Breast epithelium (tissue), 3 donors: ENCODE measurements around the gene SLC43A1.

ENCODE experiments used
- CTCF ChIP-seq, 3 donors: fragments of 450-650 bp; IDR thresholded peaks; one replicate each; pipeline ENCODE4 v1.5.1; 2016 to 2017; ENCODE audit warnings: antibody characterized with exemption in 3 of 3, mild to moderate bottlenecking in 3 of 3, moderate library complexity in 3 of 3
- POLR2A ChIP-seq: fragments of 450-650 bp; IDR thresholded peaks from one replicate; pipeline ENCODE4 v1.6.1; 2016; ENCODE audit warnings: antibody characterized with exemption, mild to moderate bottlenecking, moderate library complexity

GRCh38 chr11:57473285-57473841 lies 42.1 kb downstream of the SLC43A1 start:
- no peak for TF ChIP-seq CTCF (IDR thresholded peaks at IDR 0.05)
- TF ChIP-seq POLR2A = no peak
